SK-N-SH treated with all-trans-retinoic acid at 6 μM for 48 hours (cell line): ENCODE results near the gene SRXN1.

Experiments
- CSDC2 ChIP-seq: fragments of 250-450 bp; sonication (Bioruptor Pico); IDR thresholded peaks from 2 replicates; pipeline ENCODE4 v1.5.0; 2020; ENCODE audit warnings: mild to moderate bottlenecking, moderate library complexity
- ESRRG ChIP-seq: fragments of 250-450 bp; sonication (Bioruptor Pico); IDR thresholded peaks from 2 replicates; pipeline ENCODE4 v1.6.1; 2021; ENCODE audit warnings: mild to moderate bottlenecking
- GLIS3 ChIP-seq: fragments of 250-450 bp; sonication (Bioruptor Pico); IDR thresholded peaks from 2 replicates; pipeline ENCODE4 v1.5.0; 2020; ENCODE audit warnings: mild to moderate bottlenecking, moderate library complexity
- OSR1 ChIP-seq: fragments of 250-450 bp; sonication (Bioruptor Pico); IDR thresholded peaks from 2 replicates; pipeline ENCODE4 v1.8.0; 2022; ENCODE audit warnings: moderate library complexity, mild to moderate bottlenecking, inconsistent platforms
- RARB ChIP-seq: fragments of 250-450 bp; sonication (Bioruptor Pico); IDR thresholded peaks from 2 replicates; pipeline ENCODE4 v1.8.0; 2021; ENCODE audit warnings: mild to moderate bottlenecking, moderate library complexity
- ZFP3 ChIP-seq: fragments of 250-450 bp; sonication (Bioruptor Pico); IDR thresholded peaks from 2 replicates; pipeline ENCODE4 v1.5.0; 2020; ENCODE audit warnings: mild to moderate bottlenecking, moderate library complexity
- TF ChIP-seq, protein P1 (sequence below): fragments of 250-450 bp; sonication (Bioruptor Pico); IDR thresholded peaks from 2 replicates; pipeline ENCODE4 v1.8.0; 2020; ENCODE audit warnings: mild to moderate bottlenecking, moderate library complexity, borderline replicate concordance
- TF ChIP-seq, protein P2 (sequence below): fragments of 250-450 bp; sonication (Bioruptor Pico); IDR thresholded peaks from 2 replicates; pipeline ENCODE4 v1.5.1; 2020; ENCODE audit warnings: low read depth, mild to moderate bottlenecking, moderate library complexity

DNA sequence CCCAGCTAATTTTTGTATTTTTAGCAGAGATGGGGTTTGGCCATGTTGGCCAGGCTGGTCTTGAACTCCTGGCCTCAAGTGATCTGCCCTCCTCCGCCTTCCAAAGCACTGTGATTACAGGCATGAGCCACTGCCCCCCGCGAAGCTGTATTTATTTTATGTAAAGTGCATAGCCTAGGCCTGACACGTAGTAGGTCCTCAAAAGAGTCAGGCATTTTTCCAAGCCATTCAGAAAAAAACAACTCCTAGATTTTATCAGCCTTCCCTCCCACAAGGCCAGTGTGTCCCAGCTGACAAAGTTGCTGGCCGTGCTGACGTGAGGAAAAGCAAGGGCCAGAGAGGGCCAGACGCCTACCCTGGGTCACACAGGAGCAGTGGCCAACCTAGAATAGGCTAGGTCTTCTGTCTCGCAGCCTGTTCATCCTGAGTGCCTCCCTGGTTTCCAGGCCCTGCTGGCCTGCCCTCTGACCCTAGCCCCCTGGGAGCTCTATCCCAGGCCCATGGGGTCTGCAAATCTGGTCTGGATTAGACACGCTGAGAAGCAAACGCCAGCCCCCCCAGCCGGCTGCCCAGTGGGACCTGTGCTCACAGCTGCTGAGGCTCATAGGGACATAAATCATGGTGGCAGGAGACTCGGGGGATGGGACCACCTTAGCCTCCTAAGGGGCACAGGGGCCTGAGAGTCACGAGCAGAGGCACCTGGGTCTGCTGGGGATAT, 54.7 kb downstream of the SRXN1 start:
- TF ChIP-seq ZFP3 (CRISPR knock-in tag) (no peak), GLIS3 (no peak), CSDC2 (CRISPR knock-in tag) (no peak), RARB (CRISPR knock-in tag) (no peak), OSR1 (CRISPR knock-in tag) (no peak), ESRRG (CRISPR knock-in tag) (no peak)
- TF ChIP-seq, protein P1, sequence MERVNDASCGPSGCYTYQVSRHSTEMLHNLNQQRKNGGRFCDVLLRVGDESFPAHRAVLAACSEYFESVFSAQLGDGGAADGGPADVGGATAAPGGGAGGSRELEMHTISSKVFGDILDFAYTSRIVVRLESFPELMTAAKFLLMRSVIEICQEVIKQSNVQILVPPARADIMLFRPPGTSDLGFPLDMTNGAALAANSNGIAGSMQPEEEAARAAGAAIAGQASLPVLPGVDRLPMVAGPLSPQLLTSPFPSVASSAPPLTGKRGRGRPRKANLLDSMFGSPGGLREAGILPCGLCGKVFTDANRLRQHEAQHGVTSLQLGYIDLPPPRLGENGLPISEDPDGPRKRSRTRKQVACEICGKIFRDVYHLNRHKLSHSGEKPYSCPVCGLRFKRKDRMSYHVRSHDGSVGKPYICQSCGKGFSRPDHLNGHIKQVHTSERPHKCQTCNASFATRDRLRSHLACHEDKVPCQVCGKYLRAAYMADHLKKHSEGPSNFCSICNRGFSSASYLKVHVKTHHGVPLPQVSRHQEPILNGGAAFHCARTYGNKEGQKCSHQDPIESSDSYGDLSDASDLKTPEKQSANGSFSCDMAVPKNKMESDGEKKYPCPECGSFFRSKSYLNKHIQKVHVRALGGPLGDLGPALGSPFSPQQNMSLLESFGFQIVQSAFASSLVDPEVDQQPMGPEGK (CRISPR knock-in tag) = no peak
- TF ChIP-seq, protein P2, sequence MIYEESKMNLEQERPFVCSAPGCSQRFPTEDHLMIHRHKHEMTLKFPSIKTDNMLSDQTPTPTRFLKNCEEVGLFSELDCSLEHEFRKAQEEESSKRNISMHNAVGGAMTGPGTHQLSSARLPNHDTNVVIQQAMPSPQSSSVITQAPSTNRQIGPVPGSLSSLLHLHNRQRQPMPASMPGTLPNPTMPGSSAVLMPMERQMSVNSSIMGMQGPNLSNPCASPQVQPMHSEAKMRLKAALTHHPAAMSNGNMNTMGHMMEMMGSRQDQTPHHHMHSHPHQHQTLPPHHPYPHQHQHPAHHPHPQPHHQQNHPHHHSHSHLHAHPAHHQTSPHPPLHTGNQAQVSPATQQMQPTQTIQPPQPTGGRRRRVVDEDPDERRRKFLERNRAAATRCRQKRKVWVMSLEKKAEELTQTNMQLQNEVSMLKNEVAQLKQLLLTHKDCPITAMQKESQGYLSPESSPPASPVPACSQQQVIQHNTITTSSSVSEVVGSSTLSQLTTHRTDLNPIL (CRISPR knock-in tag) = no peak
